Measurements from ENCODE around the gene FOXR1. TPM values are rescaled to one million over a fixed set of nuclear protein-coding genes. Genes with fewer than 3 reads are reported as not detected.
"Not testable (repeated sequence)": the region's sequence is repeated elsewhere in the genome, so short reads cannot be mapped to it uniquely, and the experiment has no call there.

FOXR1 gene
- polyA plus RNA-seq, 6 donors from 2014 or later = not detected

DNA sequence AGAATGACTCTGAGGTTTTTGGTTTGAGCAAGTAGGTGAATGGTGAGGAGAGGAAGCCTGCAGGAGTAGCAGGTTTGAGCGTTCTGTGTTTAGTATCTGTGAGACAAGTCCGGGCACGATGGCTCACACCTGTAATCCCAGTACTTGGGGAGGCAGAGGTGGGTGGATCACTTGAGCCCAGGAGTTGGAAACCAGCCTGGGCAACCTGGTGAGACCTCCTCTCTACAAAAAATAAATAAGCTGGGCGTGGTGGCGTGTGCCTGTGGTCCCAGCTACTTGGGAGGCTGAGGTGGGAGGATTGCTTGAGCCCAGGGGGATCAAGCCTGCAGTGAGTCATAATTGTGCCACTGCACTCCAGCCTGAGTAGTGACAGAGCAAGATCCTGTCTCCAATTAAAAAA is 16.7 kb downstream of the FOXR1 start:
- Mint-ChIP-seq H3K36me3 (no peaks in the 10 kb centered on the region), H3K27ac (peak overlapping the region in 1 of 6 donors; percentile 44), H3K4me1 (peaks cover 0 to 6% (median 4%) of the 10 kb centered on the region in 3 donors), H3K27me3 (no peaks in the 10 kb centered on the region), H3K9me3 (no peaks in the 10 kb centered on the region), H3K4me3 (no peak overlapping the region)
- ATAC-seq (ENCODE audit: low read depth in 2 of 2) (no peak), DNase-seq (no peak)

DNA sequence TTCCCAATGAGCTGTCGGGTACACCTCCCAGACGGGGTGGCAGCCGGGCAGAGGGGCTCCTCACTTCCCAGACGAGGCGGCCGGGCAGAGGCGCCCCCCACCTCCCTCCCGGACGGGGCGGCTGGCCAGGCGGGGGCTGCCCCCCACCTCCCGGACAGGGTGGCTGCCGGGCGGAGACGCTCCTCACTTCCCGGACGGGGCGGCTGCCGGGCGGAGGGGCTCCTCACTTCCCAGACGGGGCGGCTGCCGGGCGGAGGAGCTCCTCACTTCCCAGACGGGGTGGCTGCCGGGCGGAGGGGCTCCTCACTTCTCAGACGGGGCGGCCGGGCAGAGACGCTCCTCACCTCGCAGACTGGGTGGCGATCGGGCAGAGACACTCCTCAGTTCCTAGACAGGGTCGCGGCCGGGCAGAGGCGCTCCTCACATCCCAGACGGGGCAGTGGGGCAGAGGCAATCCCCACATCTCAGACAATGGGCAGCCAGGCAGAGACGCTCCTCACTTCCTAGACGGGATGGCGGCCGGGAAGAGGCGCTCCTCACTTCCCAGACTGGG is 20.0 kb downstream of the FOXR1 start:
- not testable (repeated sequence) for H3K4me3 Mint-ChIP-seq; H3K4me1 Mint-ChIP-seq; ATAC-seq (ENCODE audit: low read depth in 2 of 2); H3K27me3 Mint-ChIP-seq; DNase-seq; H3K27ac Mint-ChIP-seq; H3K36me3 Mint-ChIP-seq; H3K9me3 Mint-ChIP-seq

- peak overlapping the region; percentile 83 to 99 (median 96) for H3K27ac Mint-ChIP-seq
- DNase-seq (peak; percentile 25), ATAC-seq (ENCODE audit: low read depth in 2 of 2) (peak; percentile 32 to 35)
- no peaks in the 10 kb centered on the region for H3K9me3 Mint-ChIP-seq
- H3K27me3 Mint-ChIP-seq = no peaks in the 10 kb centered on the region
- H3K4me3 Mint-ChIP-seq = peak overlapping the region; percentile 93 to 98 (median 95)
- H3K4me1 Mint-ChIP-seq = peaks cover 24 to 34% (median 27%) of the 10 kb centered on the region in 3 donors
- H3K36me3 Mint-ChIP-seq = no peaks in the 10 kb centered on the region
Observed at GRCh38 chr11:118996926-118997626, 25.5 kb downstream of the FOXR1 start.

GRCh38 chr11:118997627-118998387 is 26.2 kb downstream of the FOXR1 start, which contains the start of gene CENATAC:
CENATAC (plus strand) TSS chr11:118998138; CDS start chr11:118998198, 60 bp downstream.
- DNase-seq = peak; percentile 91
- Mint-ChIP-seq H3K27me3 (no peaks in the 10 kb centered on the region), H3K4me1 (peaks cover 24 to 34% (median 27%) of the 10 kb centered on the region in 3 donors), H3K36me3 (peaks cover 0 to under 1% of the 10 kb centered on the region in 2 donors), H3K27ac (peak within 1 kb of the TSS; percentile 83 to 99 (median 96)), H3K9me3 (no peaks in the 10 kb centered on the region), H3K4me3 (peak within 1 kb of the TSS; percentile 93 to 98 (median 95))
- peak; percentile 92 to 93 for ATAC-seq (ENCODE audit: low read depth in 2 of 2)

- Mint-ChIP-seq H3K36me3 (peaks cover 0 to 4% of the 10 kb centered on the region in 2 donors), H3K27ac (peak overlapping the region in 5 of 6 donors; percentile 90 to 96 (median 93)), H3K27me3 (no peaks in the 10 kb centered on the region), H3K9me3 (no peaks in the 10 kb centered on the region), H3K4me3 (peak overlapping the region; percentile 93 to 98 (median 95)), H3K4me1 (peaks cover 27 to 34% (median 28%) of the 10 kb centered on the region in 3 donors)
- peak; percentile 17 to 20 for ATAC-seq (ENCODE audit: low read depth in 2 of 2)
- no peak for DNase-seq
Observed at GRCh38 chr11:118998388-118998717, 26.8 kb downstream of the FOXR1 start.

DNA sequence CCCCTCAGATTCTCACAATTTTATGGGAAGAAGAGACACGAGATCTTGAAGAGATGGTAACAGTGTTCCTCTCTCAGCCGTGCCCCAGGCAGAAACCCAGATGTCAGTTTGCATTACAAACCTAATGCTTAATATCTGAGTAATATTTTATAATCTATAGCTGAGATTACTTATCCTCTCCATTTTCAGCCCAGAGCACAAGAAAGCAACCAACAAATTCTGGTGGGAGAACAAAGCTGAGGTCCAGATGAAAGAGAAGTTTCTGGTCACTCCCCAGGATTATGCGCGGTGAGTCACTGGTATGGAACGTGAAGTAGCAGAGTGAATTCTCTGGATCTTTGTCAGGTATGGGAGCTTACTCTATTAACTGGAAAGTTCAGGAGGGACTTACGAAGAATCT is 27.3 kb downstream of the FOXR1 start:
- DNase-seq (no peak), ATAC-seq (ENCODE audit: low read depth in 2 of 2) (no peak)
- Mint-ChIP-seq H3K4me1 (peaks cover 27 to 34% (median 28%) of the 10 kb centered on the region in 3 donors), H3K36me3 (peaks cover 0 to 4% of the 10 kb centered on the region in 2 donors), H3K9me3 (no peaks in the 10 kb centered on the region), H3K4me3 (peak overlapping the region; percentile 93 to 98 (median 95)), H3K27me3 (no peaks in the 10 kb centered on the region), H3K27ac (peak overlapping the region; percentile 65 to 96 (median 92))

GRCh38 chr11:119000906-119001305 is 29.3 kb downstream of the FOXR1 start:
- ATAC-seq (ENCODE audit: low read depth in 2 of 2) = no peak
- no peak for DNase-seq
- Mint-ChIP-seq H3K9me3 (no peaks in the 10 kb centered on the region), H3K27ac (peak overlapping the region in 1 of 6 donors; percentile 33), H3K36me3 (peaks cover 0 to 4% of the 10 kb centered on the region in 2 donors), H3K4me1 (peaks cover 27 to 34% (median 28%) of the 10 kb centered on the region in 3 donors), H3K4me3 (peak overlapping the region in 1 of 8 donors; percentile 58), H3K27me3 (no peaks in the 10 kb centered on the region)

DNA sequence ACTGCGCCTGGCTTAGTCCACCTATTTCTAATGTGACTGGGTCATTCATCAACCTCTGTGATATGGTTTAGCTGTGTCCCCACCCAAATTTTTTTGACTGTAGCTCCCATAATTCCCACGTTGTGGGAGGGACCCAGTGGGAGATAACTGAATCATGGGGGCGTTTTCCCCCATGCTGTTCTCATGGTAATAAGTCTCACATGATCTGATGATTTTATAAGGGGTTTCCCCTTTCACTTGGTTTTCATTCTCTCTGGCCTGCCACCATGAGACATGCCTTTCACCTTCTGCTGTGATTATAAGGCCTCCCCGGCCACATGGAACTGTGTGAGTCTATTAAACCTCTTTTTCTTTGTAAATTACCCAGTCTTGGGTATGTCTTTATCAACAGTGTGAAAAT is 35.1 kb downstream of the FOXR1 start:
- Mint-ChIP-seq H3K27me3 (no peaks in the 10 kb centered on the region), H3K4me1 (peaks cover 0 to 4% (median 0%) of the 10 kb centered on the region in 3 donors), H3K4me3 (no peak overlapping the region), H3K9me3 (no peaks in the 10 kb centered on the region), H3K36me3 (peaks cover 9 to 12% of the 10 kb centered on the region in 2 donors), H3K27ac (peak overlapping the region in 1 of 6 donors; percentile 14)
- no peak for DNase-seq
- ATAC-seq (ENCODE audit: low read depth in 2 of 2) = no peak

DNA sequence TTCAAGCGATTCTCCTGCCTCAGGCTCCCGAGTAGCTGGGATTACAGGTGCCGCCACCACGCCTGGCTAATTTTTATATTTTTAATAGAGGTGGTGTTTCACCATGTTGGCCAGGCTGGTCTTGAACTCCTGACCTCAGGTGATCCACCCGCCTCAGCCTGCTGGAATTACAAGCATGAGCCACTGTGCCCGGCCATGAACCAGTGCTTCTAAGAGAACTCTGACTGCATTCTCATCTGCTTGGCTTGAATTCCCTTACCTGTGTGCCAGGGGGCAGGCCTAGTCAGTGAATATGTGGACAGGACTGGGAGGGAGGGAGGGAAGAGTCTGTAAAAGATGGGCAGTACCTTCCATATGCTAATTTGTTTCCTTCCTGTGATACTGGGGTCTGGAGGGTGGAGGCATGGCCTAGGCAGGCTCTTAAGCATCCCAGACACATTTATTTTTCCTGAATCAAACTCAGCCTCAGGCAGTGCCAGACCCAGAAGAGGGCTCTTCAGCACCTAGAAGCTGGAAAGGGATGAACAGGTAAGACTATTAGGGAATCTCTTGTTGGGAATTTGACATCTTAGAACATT is 40.0 kb downstream of the FOXR1 start:
- Mint-ChIP-seq H3K27ac (peak overlapping the region in 1 of 6 donors; percentile 38), H3K36me3 (peaks cover 22 to 28% of the 10 kb centered on the region in 2 donors), H3K27me3 (no peaks in the 10 kb centered on the region), H3K4me1 (peaks cover 13 to 20% (median 16%) of the 10 kb centered on the region in 3 donors), H3K9me3 (no peaks in the 10 kb centered on the region), H3K4me3 (no peak overlapping the region)
- ATAC-seq (ENCODE audit: low read depth in 2 of 2) (no peak), DNase-seq (no peak)

DNA sequence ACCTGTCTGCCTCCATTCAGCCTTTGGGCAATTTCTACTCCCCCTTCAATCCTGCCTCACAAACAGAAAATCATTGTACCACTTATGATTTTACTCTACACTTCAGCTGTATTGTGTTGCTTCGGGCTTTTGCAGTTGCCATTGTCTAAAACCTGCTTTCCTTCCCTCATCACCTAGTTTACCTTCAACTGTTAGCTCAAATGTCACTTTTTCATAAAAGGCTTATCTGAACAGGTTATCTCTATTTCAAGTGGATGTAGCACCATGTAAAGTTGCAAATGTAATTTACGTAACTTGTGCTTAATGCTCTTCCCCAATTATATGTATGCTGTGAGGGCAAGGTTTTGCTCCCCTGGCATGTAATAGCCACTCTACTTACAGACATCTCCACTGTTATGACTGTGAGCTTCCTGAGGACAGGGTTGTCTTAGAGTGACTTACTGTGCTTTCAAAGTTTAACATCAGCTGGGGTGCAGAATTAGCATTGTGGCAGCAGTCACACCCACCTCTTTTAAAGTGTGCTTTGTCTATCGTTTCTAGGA is 41.1 kb downstream of the FOXR1 start:
- Mint-ChIP-seq H3K9me3 (no peaks in the 10 kb centered on the region), H3K27me3 (no peaks in the 10 kb centered on the region), H3K4me3 (peak overlapping the region in 1 of 8 donors; percentile 53), H3K4me1 (peaks cover 16 to 26% (median 25%) of the 10 kb centered on the region in 3 donors), H3K27ac (peak overlapping the region in 3 of 6 donors; percentile 3 to 73 (median 28)), H3K36me3 (peaks cover 18 to 25% of the 10 kb centered on the region in 2 donors)
- ATAC-seq (ENCODE audit: low read depth in 2 of 2) = no peak
- no peak for DNase-seq

DNA sequence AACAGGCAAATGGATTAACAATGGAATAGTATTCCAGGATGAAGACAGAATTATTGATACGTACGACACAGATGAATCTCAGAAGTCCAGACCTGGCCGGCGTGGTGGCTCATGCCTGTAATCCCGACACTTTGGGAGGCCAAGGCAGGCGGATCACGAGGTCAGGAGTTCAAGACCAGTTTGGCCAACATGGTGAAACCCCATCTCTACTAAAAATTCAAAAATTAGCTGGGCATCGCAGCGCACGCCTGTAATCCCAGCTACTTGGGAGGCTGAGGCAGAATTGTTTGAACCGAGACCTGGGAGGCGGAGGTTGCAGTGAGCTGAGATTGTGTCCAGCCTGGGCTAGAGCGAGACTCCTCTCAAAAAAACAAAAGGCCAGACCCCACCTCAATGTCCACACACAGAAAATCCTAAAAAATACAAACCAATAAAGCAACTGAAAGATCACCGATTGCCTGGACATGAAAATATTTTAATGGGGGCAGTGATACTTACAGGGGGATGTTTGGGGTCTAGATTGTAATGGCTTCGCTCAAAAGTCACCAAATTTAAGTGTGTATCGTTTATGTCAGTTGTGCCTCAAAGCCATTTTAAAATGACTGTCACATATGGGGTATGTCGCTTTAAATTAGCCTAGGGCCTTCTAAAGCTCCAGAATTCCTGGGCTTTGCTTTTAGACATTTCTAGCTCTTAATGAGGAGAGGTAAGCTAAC is 42.8 kb downstream of the FOXR1 start:
- no peak for ATAC-seq (ENCODE audit: low read depth in 2 of 2)
- no peaks in the 10 kb centered on the region for H3K27me3 Mint-ChIP-seq
- peaks cover 18 to 42% (median 32%) of the 10 kb centered on the region in 3 donors for H3K4me1 Mint-ChIP-seq
- H3K27ac Mint-ChIP-seq = peak overlapping the region in 4 of 6 donors; percentile 0 to 67 (median 33)
- H3K36me3 Mint-ChIP-seq = peaks cover 18 to 19% of the 10 kb centered on the region in 2 donors
- no peaks in the 10 kb centered on the region for H3K9me3 Mint-ChIP-seq
- H3K4me3 Mint-ChIP-seq = peak overlapping the region in 2 of 8 donors; percentile 22 to 68
- no peak for DNase-seq

DNA sequence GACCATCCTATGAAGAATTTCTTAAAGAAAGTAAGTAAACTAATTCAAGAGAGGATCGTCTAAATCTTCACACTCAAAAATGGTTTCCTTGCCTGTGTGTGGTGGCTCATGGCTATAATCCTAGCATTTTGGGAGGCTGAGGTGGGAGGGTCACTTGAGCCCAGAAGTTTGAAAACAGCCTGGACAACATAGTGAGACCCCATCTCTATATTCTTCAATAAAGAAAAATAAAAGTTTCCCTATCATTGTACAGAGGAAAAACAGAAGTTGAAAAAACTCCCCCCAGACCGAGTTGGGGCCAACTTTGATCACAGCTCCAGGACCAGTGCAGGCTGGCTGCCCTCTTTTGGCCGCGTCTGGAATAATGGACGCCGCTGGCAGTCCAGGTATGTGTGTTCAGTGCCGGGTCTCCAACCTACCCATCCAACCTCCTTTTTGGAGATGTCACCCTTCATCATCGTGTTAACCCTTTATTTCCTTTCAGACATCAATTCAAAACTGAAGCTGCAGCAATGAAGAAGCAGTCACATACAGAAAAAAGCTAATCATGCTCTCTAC is 43.6 kb downstream of the FOXR1 start:
- H3K4me1 Mint-ChIP-seq = peaks cover 23 to 50% (median 36%) of the 10 kb centered on the region in 3 donors
- ATAC-seq (ENCODE audit: low read depth in 2 of 2) (no peak), DNase-seq (no peak)
- peaks cover 18 to 19% of the 10 kb centered on the region in 2 donors for H3K36me3 Mint-ChIP-seq
- H3K4me3 Mint-ChIP-seq = peak overlapping the region in 5 of 8 donors; percentile 15 to 93 (median 24)
- H3K9me3 Mint-ChIP-seq = no peaks in the 10 kb centered on the region
- H3K27ac Mint-ChIP-seq = peak overlapping the region; percentile 53 to 84 (median 72)
- H3K27me3 Mint-ChIP-seq = no peaks in the 10 kb centered on the region

All from naive B cell (primary cell).